Activated naive CD4-positive, alpha-beta T cell treated with anti-CD3 and anti-CD28 coated beads for 36 hours (primary cell): Measurements from ENCODE around the gene GSK3A. TPM values are rescaled to one million over a fixed set of nuclear protein-coding genes. Genes with fewer than 3 reads are reported as not detected.

Experiments
- CTCF ChIA-PET: fragments of 350-600 bp; sonication (Branson Sonifier 250); formaldehyde crosslinking; loops from one replicate; lab custom pipeline; 2021; ENCODE audit warnings: antibody characterized with exemption; lab: Charles Lee
- DNase-seq: peaks from one replicate; pipeline ENCODE4 v3.0.0-alpha.2; 2020
- H3K27ac Mint-ChIP-seq: one replicate; pipeline ENCODE4 v1.8.0; 2021; ENCODE audit warnings: mild to moderate bottlenecking, mixed read lengths
- H3K27me3 Mint-ChIP-seq: one replicate; pipeline ENCODE4 v1.8.0; 2021; ENCODE audit warnings: low read depth, mixed read lengths
- H3K36me3 Mint-ChIP-seq: one replicate; pipeline ENCODE4 v1.8.0; 2021; ENCODE audit warnings: low read depth, mixed read lengths
- H3K4me1 Mint-ChIP-seq: one replicate; pipeline ENCODE4 v1.8.0; 2021; ENCODE audit warnings: low read depth, mixed read lengths
- H3K4me3 Mint-ChIP-seq: one replicate; pipeline ENCODE4 v1.8.0; 2021; ENCODE audit warnings: mild to moderate bottlenecking, moderate library complexity, mixed read lengths
- H3K9me3 Mint-ChIP-seq: one replicate; pipeline ENCODE4 v1.8.0; 2021; ENCODE audit warnings: mixed read lengths
- intact Hi-C: fragments of 100-400 bp; cut with micrococcal nuclease; formaldehyde crosslinking; loops from one replicate; pipeline ENCODE4 v1.15.1; 2023
- total RNA-seq, 2 experiments: library from RNA; stranded (reverse); gene quantifications; one replicate each; pipeline ENCODE4 v1.2.3, GENCODE V29; 2021

GSK3A gene
- total RNA-seq, 2 experiments from 2014 or later = 31.1 to 33.8 TPM

- Mint-ChIP-seq H3K9me3 (no peaks in the 10 kb centered on the region), H3K27ac (peak overlapping the region; percentile 81), H3K4me1 (peaks cover 46% of the 10 kb centered on the region), H3K4me3 (no peak overlapping the region), H3K36me3 (peaks cover 15% of the 10 kb centered on the region), H3K27me3 (no peaks in the 10 kb centered on the region)
- DNase-seq = no peak
- intact Hi-C loops = no loop called here
- CTCF ChIA-PET = interaction anchor here (0.9 to 2.8 kb wide), 3 partner anchors 8 to 43 kb away, joined by 3 to 15 read pairs (median 4); no protein-coding TSS in a partner anchor
These were observed 7.8 kb upstream of the GSK3A start for GRCh38 chr19:42250183-42250665.

GRCh38 chr19:42249769-42250168, 7.4 kb upstream of the GSK3A start:
- CTCF ChIA-PET = interaction anchor here (2.8 kb wide), 1 partner anchor 30 kb away, joined by 15 read pairs; no protein-coding TSS in a partner anchor

GRCh38 chr19:42249149-42249750, 6.8 kb upstream of the GSK3A start:
- DNase-seq = no peak
- Mint-ChIP-seq H3K27ac (no peak overlapping the region), H3K27me3 (no peaks in the 10 kb centered on the region), H3K4me1 (peaks cover 51% of the 10 kb centered on the region), H3K9me3 (no peaks in the 10 kb centered on the region), H3K4me3 (no peak overlapping the region), H3K36me3 (peaks cover 16% of the 10 kb centered on the region)
- intact Hi-C loops = loop anchor here (10.0 kb wide), 1 partner anchor 364 kb away; the partner anchor contains the start of gene ARHGEF1
- CTCF ChIA-PET = interaction anchor here (1.2 to 2.8 kb wide), 2 partner anchors 30 kb away, joined by 4 to 15 read pairs; no protein-coding TSS in a partner anchor

More at GRCh38 chr19:42249769-42250168, 7.4 kb upstream of the GSK3A start:
- Mint-ChIP-seq H3K4me1 (peaks cover 51% of the 10 kb centered on the region), H3K27me3 (no peaks in the 10 kb centered on the region), H3K36me3 (peaks cover 15% of the 10 kb centered on the region), H3K27ac (peak overlapping the region; percentile 50), H3K4me3 (no peak overlapping the region), H3K9me3 (no peaks in the 10 kb centered on the region)
- intact Hi-C loops = loop anchor here (10.0 kb wide), 1 partner anchor 365 kb away; the partner anchor contains the start of gene ARHGEF1
- no peak for DNase-seq

- DNase-seq = no peak
- Mint-ChIP-seq H3K36me3 (peaks cover 16% of the 10 kb centered on the region), H3K9me3 (no peaks in the 10 kb centered on the region), H3K27ac (no peak overlapping the region), H3K27me3 (no peaks in the 10 kb centered on the region), H3K4me1 (peaks cover 51% of the 10 kb centered on the region), H3K4me3 (no peak overlapping the region)
- CTCF ChIA-PET = interaction anchor here (1.2 kb wide), 1 partner anchor 31 kb away, joined by 4 read pairs; no protein-coding TSS in a partner anchor
- intact Hi-C loops = loop anchor here (10.0 kb wide), 1 partner anchor 364 kb away; the partner anchor contains the start of gene ARHGEF1
These were observed 6.1 kb upstream of the GSK3A start for GRCh38 chr19:42248270-42249148.

- H3K36me3 Mint-ChIP-seq = peaks cover 12% of the 10 kb centered on the region
- no peaks in the 10 kb centered on the region for H3K27me3 Mint-ChIP-seq
- H3K4me3 Mint-ChIP-seq = no peak overlapping the region
- intact Hi-C loops = loop anchor here (10.0 kb wide), 1 partner anchor 363 kb away; the partner anchor contains the start of gene ARHGEF1
- CTCF ChIA-PET = interaction anchor here (0.6 to 6.0 kb wide), 4 partner anchors 31 to 64 kb away, joined by 3 to 57 read pairs (median 5); no protein-coding TSS in a partner anchor
- H3K9me3 Mint-ChIP-seq = no peaks in the 10 kb centered on the region
- peaks cover 48% of the 10 kb centered on the region for H3K4me1 Mint-ChIP-seq
- H3K27ac Mint-ChIP-seq = peak overlapping the region; percentile 41
- no peak for DNase-seq
These were observed 5.3 kb upstream of the GSK3A start for GRCh38 chr19:42247640-42248199.

GRCh38 chr19:42246922-42247639, 4.7 kb upstream of the GSK3A start:
- H3K9me3 Mint-ChIP-seq = no peaks in the 10 kb centered on the region

GRCh38 chr19:42246143-42246921, 3.9 kb upstream of the GSK3A start:
- DNase-seq = peak; percentile 56
- H3K36me3 Mint-ChIP-seq = peaks cover 10% of the 10 kb centered on the region
- no peaks in the 10 kb centered on the region for H3K27me3 Mint-ChIP-seq
- peaks cover 39% of the 10 kb centered on the region for H3K4me1 Mint-ChIP-seq
- H3K9me3 Mint-ChIP-seq = no peaks in the 10 kb centered on the region
- intact Hi-C loops = loop anchor here (10.0 kb wide), 1 partner anchor 362 kb away; the partner anchor contains the start of gene ARHGEF1
- H3K4me3 Mint-ChIP-seq = no peak overlapping the region
- CTCF ChIA-PET = interaction anchor here (0.8 to 6.0 kb wide), 6 partner anchors 33 to 123 kb away, joined by 3 to 57 read pairs (median 3); no protein-coding TSS in a partner anchor
- H3K27ac Mint-ChIP-seq = peak overlapping the region; percentile 70

More at GRCh38 chr19:42246922-42247639, 4.7 kb upstream of the GSK3A start:
- Mint-ChIP-seq H3K4me3 (no peak overlapping the region), H3K36me3 (peaks cover 10% of the 10 kb centered on the region), H3K27me3 (no peaks in the 10 kb centered on the region), H3K27ac (peak overlapping the region; percentile 70), H3K4me1 (peaks cover 42% of the 10 kb centered on the region)
- intact Hi-C loops = loop anchor here (10.0 kb wide), 1 partner anchor 362 kb away; the partner anchor contains the start of gene ARHGEF1
- DNase-seq = no peak
- CTCF ChIA-PET = interaction anchor here (0.6 to 6.0 kb wide), 6 partner anchors 32 to 124 kb away, joined by 3 to 57 read pairs (median 3); no protein-coding TSS in a partner anchor

GRCh38 chr19:42245231-42245630, 2.8 kb upstream of the GSK3A start:
- DNase-seq = no peak
- no peaks in the 10 kb centered on the region for H3K27me3 Mint-ChIP-seq
- peak overlapping the region; percentile 86 for H3K4me3 Mint-ChIP-seq
- peaks cover 11% of the 10 kb centered on the region for H3K36me3 Mint-ChIP-seq
- peak overlapping the region; percentile 99 for H3K27ac Mint-ChIP-seq
- CTCF ChIA-PET = interaction anchor here (1.3 to 6.0 kb wide), 3 partner anchors 30 to 54 kb away, joined by 4 to 57 read pairs (median 4); no protein-coding TSS in a partner anchor
- peaks cover 42% of the 10 kb centered on the region for H3K4me1 Mint-ChIP-seq
- no peaks in the 10 kb centered on the region for H3K9me3 Mint-ChIP-seq
- intact Hi-C loops = loop anchor here (10.0 kb wide), 1 partner anchor 360 kb away; the partner anchor contains the start of gene ARHGEF1

- Mint-ChIP-seq H3K4me1 (peaks cover 46% of the 10 kb centered on the region), H3K36me3 (peaks cover 12% of the 10 kb centered on the region), H3K27ac (peak overlapping the region; percentile 99), H3K27me3 (no peaks in the 10 kb centered on the region), H3K4me3 (peak overlapping the region; percentile 86), H3K9me3 (no peaks in the 10 kb centered on the region)
- CTCF ChIA-PET = interaction anchor here (0.8 to 6.0 kb wide), 3 partner anchors 30 to 54 kb away, joined by 3 to 57 read pairs (median 4); no protein-coding TSS in a partner anchor
- peak; percentile 96 for DNase-seq
- intact Hi-C loops = loop anchor here (1.0 to 10.0 kb wide), 7 partner anchors 10 to 360 kb away; partner anchors contain the start of genes ARHGEF1, MEGF8, PAFAH1B3 and PRR19
These were observed 2.2 kb upstream of the GSK3A start for GRCh38 chr19:42244347-42245220.
